ENCODE data around the gene FAM174B.

The FAM174B gene

GRCh38 chr15:92687195-92687602 is 31.6 kb upstream of the FAM174B start:
- Histone ChIP-seq H3K4ac (ENCODE audit: low read depth, low read length) (no peak overlapping the region), H3K4me1 (ENCODE audit: control insufficient read depth, low read depth, low read length) (peaks cover 1% of the 10 kb centered on the region), H2BK15ac (replicated peaks; ENCODE audit: low read depth) (no peak overlapping the region), H3K18ac (ENCODE audit: low read length) (no peak overlapping the region), H3K4me2 (ENCODE audit: low read length) (no peak overlapping the region), H3K79me1 (ENCODE audit: low read length) (no peaks in the 10 kb centered on the region), H3K27ac (ENCODE audit: low read depth, low read length) (no peak overlapping the region), H3K27me3 (ENCODE audit: insufficient read depth, low read length, poor library complexity) (no peaks in the 10 kb centered on the region), H3K79me2 (ENCODE audit: control insufficient read depth, insufficient read depth, low read length) (no peaks in the 10 kb centered on the region), H3K4me3 (ENCODE audit: low read length) (no peak overlapping the region), H4K8ac (ENCODE audit: low read depth, low read length) (no peak overlapping the region), H3K23ac (ENCODE audit: low read length) (no peak overlapping the region), H3K36me3 (ENCODE audit: control insufficient read depth, insufficient read depth, low read length) (no peaks in the 10 kb centered on the region), H2AK5ac (ENCODE audit: low read length) (no peak overlapping the region), H2BK5ac (ENCODE audit: low read length) (no peak overlapping the region), H3K9ac (ENCODE audit: low read length) (no peak overlapping the region), H4K5ac (ENCODE audit: low read length) (no peak overlapping the region), H3K56ac (ENCODE audit: low read length) (no peak overlapping the region), H2BK120ac (ENCODE audit: low read depth, low read length) (no peak overlapping the region)
- DNase-seq = no peak
- no CpG with 5 or more reads among the region's 4 CpGs for WGBS (ENCODE audit: extremely low coverage, insufficient coverage, low lambda C conversion rate)

GRCh38 chr15:92683511-92683834 is 27.9 kb upstream of the FAM174B start:
- H2BK5ac ChIP-seq (ENCODE audit: low read length) = peak overlapping the region; percentile 37
- no peak overlapping the region for H3K4me2 ChIP-seq (ENCODE audit: low read length)
- no peak overlapping the region for H4K5ac ChIP-seq (ENCODE audit: low read length)
- peaks cover 1% of the 10 kb centered on the region for H3K4me1 ChIP-seq (ENCODE audit: control insufficient read depth, low read depth, low read length)
- H3K9ac ChIP-seq (ENCODE audit: low read length) = no peak overlapping the region
- no peaks in the 10 kb centered on the region for H3K79me2 ChIP-seq (ENCODE audit: control insufficient read depth, insufficient read depth, low read length)
- H3K23ac ChIP-seq (ENCODE audit: low read length) = no peak overlapping the region
- H3K27ac ChIP-seq (ENCODE audit: low read depth, low read length) = no peak overlapping the region
- no peak overlapping the region for H3K4me3 ChIP-seq (ENCODE audit: low read length)
- H3K4ac ChIP-seq (ENCODE audit: low read depth, low read length) = no peak overlapping the region
- WGBS (ENCODE audit: extremely low coverage, insufficient coverage, low lambda C conversion rate) = no CpG with 5 or more reads among the region's 6 CpGs
- no peak overlapping the region for H2AK5ac ChIP-seq (ENCODE audit: low read length)
- H3K79me1 ChIP-seq (ENCODE audit: low read length) = no peaks in the 10 kb centered on the region
- H3K56ac ChIP-seq (ENCODE audit: low read length) = peak overlapping the region; percentile 40
- H3K18ac ChIP-seq (ENCODE audit: low read length) = no peak overlapping the region
- no peaks in the 10 kb centered on the region for H3K36me3 ChIP-seq (ENCODE audit: control insufficient read depth, insufficient read depth, low read length)
- no peak overlapping the region for H2BK15ac ChIP-seq (replicated peaks; ENCODE audit: low read depth)
- H4K8ac ChIP-seq (ENCODE audit: low read depth, low read length) = no peak overlapping the region
- no peak overlapping the region for H2BK120ac ChIP-seq (ENCODE audit: low read depth, low read length)
- peak; percentile 89 for DNase-seq
- H3K27me3 ChIP-seq (ENCODE audit: insufficient read depth, low read length, poor library complexity) = no peaks in the 10 kb centered on the region

GRCh38 chr15:92682741-92683510 is 27.4 kb upstream of the FAM174B start:
- H3K4me3 ChIP-seq (ENCODE audit: low read length) = no peak overlapping the region
- no peak overlapping the region for H2BK120ac ChIP-seq (ENCODE audit: low read depth, low read length)
- DNase-seq = no peak
- peaks cover 1% of the 10 kb centered on the region for H3K4me1 ChIP-seq (ENCODE audit: control insufficient read depth, low read depth, low read length)
- no peaks in the 10 kb centered on the region for H3K79me1 ChIP-seq (ENCODE audit: low read length)
- H4K8ac ChIP-seq (ENCODE audit: low read depth, low read length) = no peak overlapping the region
- H3K4ac ChIP-seq (ENCODE audit: low read depth, low read length) = peak overlapping the region; percentile 17
- no peaks in the 10 kb centered on the region for H3K27me3 ChIP-seq (ENCODE audit: insufficient read depth, low read length, poor library complexity)
- no peak overlapping the region for H3K23ac ChIP-seq (ENCODE audit: low read length)
- no peaks in the 10 kb centered on the region for H3K79me2 ChIP-seq (ENCODE audit: control insufficient read depth, insufficient read depth, low read length)
- H3K4me2 ChIP-seq (ENCODE audit: low read length) = no peak overlapping the region
- WGBS (ENCODE audit: extremely low coverage, insufficient coverage, low lambda C conversion rate) = no CpG with 5 or more reads among the region's 7 CpGs
- no peak overlapping the region for H4K5ac ChIP-seq (ENCODE audit: low read length)
- H3K36me3 ChIP-seq (ENCODE audit: control insufficient read depth, insufficient read depth, low read length) = no peaks in the 10 kb centered on the region
- peak overlapping the region; percentile 2 for H3K18ac ChIP-seq (ENCODE audit: low read length)
- peak overlapping the region; percentile 37 for H2BK5ac ChIP-seq (ENCODE audit: low read length)
- H2BK15ac ChIP-seq (replicated peaks; ENCODE audit: low read depth) = no peak overlapping the region
- peak overlapping the region; percentile 40 for H3K56ac ChIP-seq (ENCODE audit: low read length)
- peak overlapping the region; percentile 2 for H2AK5ac ChIP-seq (ENCODE audit: low read length)
- no peak overlapping the region for H3K27ac ChIP-seq (ENCODE audit: low read depth, low read length)
- no peak overlapping the region for H3K9ac ChIP-seq (ENCODE audit: low read length)

GRCh38 chr15:92681141-92681631 is 25.6 kb upstream of the FAM174B start:
- no peak overlapping the region for H4K5ac ChIP-seq (ENCODE audit: low read length)
- no peak overlapping the region for H3K4me2 ChIP-seq (ENCODE audit: low read length)
- peak; percentile 52 for DNase-seq
- H3K27me3 ChIP-seq (ENCODE audit: insufficient read depth, low read length, poor library complexity) = no peaks in the 10 kb centered on the region
- no peak overlapping the region for H3K27ac ChIP-seq (ENCODE audit: low read depth, low read length)
- H3K4ac ChIP-seq (ENCODE audit: low read depth, low read length) = no peak overlapping the region
- no CpG with 5 or more reads among the region's 3 CpGs for WGBS (ENCODE audit: extremely low coverage, insufficient coverage, low lambda C conversion rate)
- H3K79me2 ChIP-seq (ENCODE audit: control insufficient read depth, insufficient read depth, low read length) = no peaks in the 10 kb centered on the region
- peak overlapping the region; percentile 39 for H2BK15ac ChIP-seq (replicated peaks; ENCODE audit: low read depth)
- H2AK5ac ChIP-seq (ENCODE audit: low read length) = no peak overlapping the region
- H3K79me1 ChIP-seq (ENCODE audit: low read length) = no peaks in the 10 kb centered on the region
- H3K4me3 ChIP-seq (ENCODE audit: low read length) = no peak overlapping the region
- H3K36me3 ChIP-seq (ENCODE audit: control insufficient read depth, insufficient read depth, low read length) = no peaks in the 10 kb centered on the region
- no peak overlapping the region for H2BK5ac ChIP-seq (ENCODE audit: low read length)
- no peak overlapping the region for H4K8ac ChIP-seq (ENCODE audit: low read depth, low read length)
- H3K4me1 ChIP-seq (ENCODE audit: control insufficient read depth, low read depth, low read length) = peaks cover 1% of the 10 kb centered on the region
- no peak overlapping the region for H3K56ac ChIP-seq (ENCODE audit: low read length)
- H3K9ac ChIP-seq (ENCODE audit: low read length) = no peak overlapping the region
- no peak overlapping the region for H3K23ac ChIP-seq (ENCODE audit: low read length)
- no peak overlapping the region for H3K18ac ChIP-seq (ENCODE audit: low read length)
- H2BK120ac ChIP-seq (ENCODE audit: low read depth, low read length) = no peak overlapping the region

GRCh38 chr15:92677999-92678398 is 22.4 kb upstream of the FAM174B start:
- Histone ChIP-seq H2BK15ac (replicated peaks; ENCODE audit: low read depth) (no peak overlapping the region), H3K4ac (ENCODE audit: low read depth, low read length) (no peak overlapping the region), H2BK5ac (ENCODE audit: low read length) (no peak overlapping the region), H3K9ac (ENCODE audit: low read length) (no peak overlapping the region), H3K4me1 (ENCODE audit: control insufficient read depth, low read depth, low read length) (no peaks in the 10 kb centered on the region), H3K36me3 (ENCODE audit: control insufficient read depth, insufficient read depth, low read length) (no peaks in the 10 kb centered on the region), H4K5ac (ENCODE audit: low read length) (no peak overlapping the region), H3K56ac (ENCODE audit: low read length) (no peak overlapping the region), H3K27ac (ENCODE audit: low read depth, low read length) (no peak overlapping the region), H3K4me3 (ENCODE audit: low read length) (no peak overlapping the region), H2AK5ac (ENCODE audit: low read length) (no peak overlapping the region), H3K4me2 (ENCODE audit: low read length) (no peak overlapping the region), H2BK120ac (ENCODE audit: low read depth, low read length) (no peak overlapping the region), H3K18ac (ENCODE audit: low read length) (no peak overlapping the region), H3K27me3 (ENCODE audit: insufficient read depth, low read length, poor library complexity) (no peaks in the 10 kb centered on the region), H4K8ac (ENCODE audit: low read depth, low read length) (no peak overlapping the region), H3K79me1 (ENCODE audit: low read length) (no peaks in the 10 kb centered on the region), H3K23ac (ENCODE audit: low read length) (no peak overlapping the region), H3K79me2 (ENCODE audit: control insufficient read depth, insufficient read depth, low read length) (no peaks in the 10 kb centered on the region)
- no CpG with 5 or more reads among the region's 4 CpGs for WGBS (ENCODE audit: extremely low coverage, insufficient coverage, low lambda C conversion rate)
- DNase-seq = no peak

GRCh38 chr15:92676561-92676960 is 21.0 kb upstream of the FAM174B start:
- Histone ChIP-seq H3K27me3 (ENCODE audit: insufficient read depth, low read length, poor library complexity) (no peaks in the 10 kb centered on the region), H3K4me3 (ENCODE audit: low read length) (no peak overlapping the region), H2BK15ac (replicated peaks; ENCODE audit: low read depth) (no peak overlapping the region), H3K79me2 (ENCODE audit: control insufficient read depth, insufficient read depth, low read length) (no peaks in the 10 kb centered on the region), H3K36me3 (ENCODE audit: control insufficient read depth, insufficient read depth, low read length) (no peaks in the 10 kb centered on the region), H3K56ac (ENCODE audit: low read length) (no peak overlapping the region), H3K79me1 (ENCODE audit: low read length) (no peaks in the 10 kb centered on the region), H3K9ac (ENCODE audit: low read length) (no peak overlapping the region), H3K18ac (ENCODE audit: low read length) (no peak overlapping the region), H3K4ac (ENCODE audit: low read depth, low read length) (no peak overlapping the region), H3K27ac (ENCODE audit: low read depth, low read length) (no peak overlapping the region), H2BK120ac (ENCODE audit: low read depth, low read length) (no peak overlapping the region), H4K5ac (ENCODE audit: low read length) (no peak overlapping the region), H3K4me1 (ENCODE audit: control insufficient read depth, low read depth, low read length) (no peaks in the 10 kb centered on the region), H4K8ac (ENCODE audit: low read depth, low read length) (no peak overlapping the region), H3K4me2 (ENCODE audit: low read length) (no peak overlapping the region), H2BK5ac (ENCODE audit: low read length) (no peak overlapping the region), H2AK5ac (ENCODE audit: low read length) (no peak overlapping the region), H3K23ac (ENCODE audit: low read length) (no peak overlapping the region)
- no peak for DNase-seq
- WGBS (ENCODE audit: extremely low coverage, insufficient coverage, low lambda C conversion rate) = no CpG with 5 or more reads among the region's 2 CpGs

All from mesendoderm (in vitro differentiated cells).